Kidney epithelial cell (primary cell): ENCODE results near the gene HSPA2. TPM values are rescaled to one million over a fixed set of nuclear protein-coding genes. Genes with fewer than 3 reads are reported as not detected.
A peak's percentile ranks its signal among the peaks of the same experiment; 100 is the strongest.

Experiments used
- DNase-seq: peaks from one replicate; pipeline ENCODE4 v3.0.0-alpha.2; 2010; ENCODE audit warnings: low read depth
- H3K27me3 ChIP-seq: 2 replicates; pipeline ENCODE4 v1.6.0; 2011; ENCODE audit warnings: low read length; ENCODE audit not compliant: control insufficient read depth, insufficient read depth
- H3K36me3 ChIP-seq: 2 replicates; pipeline ENCODE4 v1.5.1; 2011; ENCODE audit warnings: low read length; ENCODE audit not compliant: control insufficient read depth, insufficient read depth
- H3K4me3 ChIP-seq: 2 replicates; pipeline ENCODE4 v1.5.1; 2011; ENCODE audit warnings: low read depth, mild to moderate bottlenecking, control low read depth, low read length
- total RNA-seq: library from RNA; depleted of rRNA; stranded (reverse); fragments of >200 nt; gene quantifications from 2 replicates; pipeline ENCODE4 v1.2.3, GENCODE V29; 2015
- TF ChIP-seq, protein P1 (sequence below): IDR thresholded peaks from 2 replicates; pipeline ENCODE4 v1.5.1; 2011; ENCODE audit warnings: mild to moderate bottlenecking, moderate library complexity, low read length, control low read depth, inconsistent platforms; ENCODE audit not compliant: insufficient read depth, poor library complexity, severe bottlenecking

Gene HSPA2
- total RNA-seq, 1 donor from 2014 or later, result 12.0 TPM

DNA sequence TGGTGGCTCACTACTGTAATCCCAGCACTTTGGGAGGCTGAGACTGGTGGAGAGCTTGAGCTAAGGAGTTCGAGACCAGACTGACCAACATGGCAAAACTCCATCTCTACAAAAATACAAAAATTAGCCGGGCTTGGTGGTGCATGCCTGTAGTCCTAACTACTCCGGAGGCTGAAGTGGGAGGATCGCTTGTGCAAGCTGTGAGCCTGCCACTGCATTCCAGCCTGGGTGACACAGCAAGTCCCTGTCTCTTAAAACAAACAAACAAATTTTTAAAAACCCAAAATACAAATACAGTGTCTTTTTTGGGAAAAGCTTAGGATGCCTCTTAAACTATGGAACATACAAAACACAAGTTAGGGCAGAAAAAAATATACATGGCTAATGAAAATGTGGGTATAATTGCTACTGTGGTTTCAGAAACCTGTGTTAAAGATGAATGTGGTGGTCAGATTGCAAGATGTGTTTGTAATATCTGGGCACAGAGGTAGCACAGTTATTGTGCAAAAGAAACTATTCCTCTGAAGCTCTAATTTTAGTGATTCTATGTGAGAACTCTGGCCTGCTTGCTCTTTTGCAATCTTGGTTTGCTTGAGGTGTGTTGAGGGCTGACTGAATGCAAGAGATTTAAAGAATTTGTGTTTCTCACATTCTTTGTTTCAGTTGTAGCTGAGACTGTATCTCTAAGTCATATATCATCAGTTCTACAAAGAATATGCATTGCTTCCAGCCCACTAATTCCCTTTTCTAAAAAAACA is 3.9 kb upstream of the HSPA2 start:
- H3K36me3 ChIP-seq, result no peaks in the 10 kb centered on the region
- TF ChIP-seq, protein P1, sequence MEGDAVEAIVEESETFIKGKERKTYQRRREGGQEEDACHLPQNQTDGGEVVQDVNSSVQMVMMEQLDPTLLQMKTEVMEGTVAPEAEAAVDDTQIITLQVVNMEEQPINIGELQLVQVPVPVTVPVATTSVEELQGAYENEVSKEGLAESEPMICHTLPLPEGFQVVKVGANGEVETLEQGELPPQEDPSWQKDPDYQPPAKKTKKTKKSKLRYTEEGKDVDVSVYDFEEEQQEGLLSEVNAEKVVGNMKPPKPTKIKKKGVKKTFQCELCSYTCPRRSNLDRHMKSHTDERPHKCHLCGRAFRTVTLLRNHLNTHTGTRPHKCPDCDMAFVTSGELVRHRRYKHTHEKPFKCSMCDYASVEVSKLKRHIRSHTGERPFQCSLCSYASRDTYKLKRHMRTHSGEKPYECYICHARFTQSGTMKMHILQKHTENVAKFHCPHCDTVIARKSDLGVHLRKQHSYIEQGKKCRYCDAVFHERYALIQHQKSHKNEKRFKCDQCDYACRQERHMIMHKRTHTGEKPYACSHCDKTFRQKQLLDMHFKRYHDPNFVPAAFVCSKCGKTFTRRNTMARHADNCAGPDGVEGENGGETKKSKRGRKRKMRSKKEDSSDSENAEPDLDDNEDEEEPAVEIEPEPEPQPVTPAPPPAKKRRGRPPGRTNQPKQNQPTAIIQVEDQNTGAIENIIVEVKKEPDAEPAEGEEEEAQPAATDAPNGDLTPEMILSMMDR, result no peak
- DNase-seq, result no peak
- H3K27me3 ChIP-seq, result peaks cover 10% of the 10 kb centered on the region
- H3K4me3 ChIP-seq, result no peak overlapping the region

DNA sequence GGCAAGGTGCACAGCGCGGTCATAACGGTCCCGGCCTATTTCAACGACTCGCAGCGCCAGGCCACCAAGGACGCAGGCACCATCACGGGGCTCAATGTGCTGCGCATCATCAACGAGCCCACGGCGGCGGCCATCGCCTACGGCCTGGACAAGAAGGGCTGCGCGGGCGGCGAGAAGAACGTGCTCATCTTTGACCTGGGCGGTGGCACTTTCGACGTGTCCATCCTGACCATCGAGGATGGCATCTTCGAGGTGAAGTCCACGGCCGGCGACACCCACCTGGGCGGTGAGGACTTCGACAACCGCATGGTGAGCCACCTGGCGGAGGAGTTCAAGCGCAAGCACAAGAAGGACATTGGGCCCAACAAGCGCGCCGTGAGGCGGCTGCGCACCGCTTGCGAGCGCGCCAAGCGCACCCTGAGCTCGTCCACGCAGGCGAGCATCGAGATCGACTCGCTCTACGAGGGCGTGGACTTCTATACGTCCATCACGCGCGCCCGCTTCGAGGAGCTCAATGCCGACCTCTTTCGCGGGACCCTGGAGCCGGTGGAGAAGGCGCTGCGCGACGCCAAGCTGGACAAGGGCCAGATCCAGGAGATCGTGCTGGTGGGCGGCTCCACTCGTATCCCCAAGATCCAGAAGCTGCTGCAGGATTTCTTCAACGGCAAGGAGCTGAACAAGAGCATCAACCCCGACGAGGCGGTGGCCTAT is 875 bp downstream of the HSPA2 start:
- Histone ChIP-seq H3K4me3 (peak overlapping the region; percentile 50), H3K36me3 (no peaks in the 10 kb centered on the region), H3K27me3 (peaks cover 19% of the 10 kb centered on the region)
- no peak for DNase-seq
- TF ChIP-seq, protein P1, result no peak

DNA sequence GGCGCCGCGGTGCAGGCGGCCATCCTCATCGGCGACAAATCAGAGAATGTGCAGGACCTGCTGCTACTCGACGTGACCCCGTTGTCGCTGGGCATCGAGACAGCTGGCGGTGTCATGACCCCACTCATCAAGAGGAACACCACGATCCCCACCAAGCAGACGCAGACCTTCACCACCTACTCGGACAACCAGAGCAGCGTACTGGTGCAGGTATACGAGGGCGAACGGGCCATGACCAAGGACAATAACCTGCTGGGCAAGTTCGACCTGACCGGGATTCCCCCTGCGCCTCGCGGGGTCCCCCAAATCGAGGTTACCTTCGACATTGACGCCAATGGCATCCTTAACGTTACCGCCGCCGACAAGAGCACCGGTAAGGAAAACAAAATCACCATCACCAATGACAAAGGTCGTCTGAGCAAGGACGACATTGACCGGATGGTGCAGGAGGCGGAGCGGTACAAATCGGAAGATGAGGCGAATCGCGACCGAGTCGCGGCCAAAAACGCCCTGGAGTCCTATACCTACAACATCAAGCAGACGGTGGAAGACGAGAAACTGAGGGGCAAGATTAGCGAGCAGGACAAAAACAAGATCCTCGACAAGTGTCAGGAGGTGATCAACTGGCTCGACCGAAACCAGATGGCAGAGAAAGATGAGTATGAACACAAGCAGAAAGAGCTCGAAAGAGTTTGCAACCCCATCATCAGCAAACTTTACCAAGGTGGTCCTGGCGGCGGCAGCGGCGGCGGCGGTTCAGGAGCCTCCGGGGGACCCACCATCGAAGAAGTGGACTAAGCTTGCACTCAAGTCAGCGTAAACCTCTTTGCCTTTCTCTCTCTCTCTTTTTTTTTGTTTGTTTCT is 1.7 kb downstream of the HSPA2 start:
- no peak for DNase-seq
- TF ChIP-seq, protein P1, result no peak
- Histone ChIP-seq H3K4me3 (peak overlapping the region; percentile 50), H3K27me3 (peaks cover 19% of the 10 kb centered on the region), H3K36me3 (no peaks in the 10 kb centered on the region)

DNA sequence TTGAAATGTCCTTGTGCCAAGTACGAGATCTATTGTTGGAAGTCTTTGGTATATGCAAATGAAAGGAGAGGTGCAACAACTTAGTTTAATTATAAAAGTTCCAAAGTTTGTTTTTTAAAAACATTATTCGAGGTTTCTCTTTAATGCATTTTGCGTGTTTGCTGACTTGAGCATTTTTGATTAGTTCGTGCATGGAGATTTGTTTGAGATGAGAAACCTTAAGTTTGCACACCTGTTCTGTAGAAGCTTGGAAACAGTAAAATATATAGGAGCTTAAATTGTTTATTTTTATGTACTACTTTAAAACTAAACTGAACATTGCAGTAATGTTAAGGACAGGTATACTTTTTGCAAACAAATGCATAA is 2.3 kb downstream of the HSPA2 start:
- Histone ChIP-seq H3K27me3 (peaks cover 19% of the 10 kb centered on the region), H3K36me3 (no peaks in the 10 kb centered on the region), H3K4me3 (peak overlapping the region; percentile 50)
- TF ChIP-seq, protein P1, result no peak
- DNase-seq, result no peak

DNA sequence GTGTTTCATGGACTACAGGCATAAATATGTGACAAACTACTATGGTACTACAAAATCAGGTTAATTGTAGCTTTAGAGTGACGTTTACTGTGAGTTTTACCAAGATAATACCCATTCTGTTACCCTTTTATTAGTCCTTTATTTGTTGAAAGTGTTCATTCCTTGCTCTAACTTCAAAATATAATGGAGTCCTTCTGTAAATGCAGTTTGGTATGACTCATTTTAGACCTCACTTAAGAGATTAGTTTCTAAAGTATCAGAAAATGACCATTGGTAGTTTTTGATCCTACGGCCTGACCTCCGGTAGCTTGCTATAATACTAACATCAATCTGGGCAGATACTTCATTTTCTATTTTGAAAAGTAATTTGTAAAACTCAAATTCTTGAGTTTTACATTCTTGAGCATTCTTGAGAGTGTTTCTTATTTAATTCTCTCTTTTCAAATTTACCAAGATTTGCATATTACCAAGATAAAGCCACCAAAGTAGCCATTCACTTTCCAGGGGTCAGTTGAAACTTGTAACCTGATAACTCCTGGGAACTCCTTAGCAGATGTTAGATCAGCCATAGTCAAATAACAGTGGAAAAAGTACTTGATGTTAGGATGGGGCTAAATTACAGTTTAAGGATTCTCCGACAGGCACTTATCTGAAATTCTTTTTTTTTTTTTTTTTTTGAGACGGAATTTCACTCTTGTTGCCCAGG is 4.2 kb downstream of the HSPA2 start:
- no peak for DNase-seq
- Histone ChIP-seq H3K36me3 (no peaks in the 10 kb centered on the region), H3K27me3 (peaks cover 19% of the 10 kb centered on the region), H3K4me3 (no peak overlapping the region)
- TF ChIP-seq, protein P1, result no peak
